ENCODE measurements around the gene DNAI4.
"Not testable (repeated sequence)": the region's sequence is repeated elsewhere in the genome, so short reads cannot be mapped to it uniquely, and the experiment has no call there.

DNAI4 gene

GRCh38 chr1:66893712-66894111 is 30.9 kb downstream of the DNAI4 start:
- H3K4me3 ChIP-seq (ENCODE audit: insufficient read depth, low read depth, low read length, poor library complexity, severe bottlenecking), result no peak overlapping the region
- H3K36me3 ChIP-seq (ENCODE audit: control insufficient read depth, insufficient read depth, low read length), result no peaks in the 10 kb centered on the region
- H3K9me3 ChIP-seq (ENCODE audit: control insufficient read depth, low read length), result no peaks in the 10 kb centered on the region
- no peak for DNase-seq
- H3K27ac ChIP-seq (ENCODE audit: insufficient read depth, low read length, poor library complexity, severe bottlenecking), result no peak overlapping the region
- no peaks in the 10 kb centered on the region for H3K4me1 ChIP-seq (ENCODE audit: control insufficient read depth, insufficient read depth, low read length, poor library complexity, severe bottlenecking)
- no peaks in the 10 kb centered on the region for H3K27me3 ChIP-seq (replicated peaks; ENCODE audit: control insufficient read depth, insufficient read depth, low read length, poor library complexity, severe bottlenecking)

GRCh38 chr1:66890621-66891020 is 34.0 kb downstream of the DNAI4 start:
- H3K9me3 ChIP-seq (ENCODE audit: control insufficient read depth, low read length), result no peaks in the 10 kb centered on the region
- H3K4me1 ChIP-seq (ENCODE audit: control insufficient read depth, insufficient read depth, low read length, poor library complexity, severe bottlenecking), result no peaks in the 10 kb centered on the region
- H3K27me3 ChIP-seq (replicated peaks; ENCODE audit: control insufficient read depth, insufficient read depth, low read length, poor library complexity, severe bottlenecking), result no peaks in the 10 kb centered on the region
- no peak overlapping the region for H3K4me3 ChIP-seq (ENCODE audit: insufficient read depth, low read depth, low read length, poor library complexity, severe bottlenecking)
- DNase-seq, result no peak
- H3K36me3 ChIP-seq (ENCODE audit: control insufficient read depth, insufficient read depth, low read length), result no peaks in the 10 kb centered on the region
- H3K27ac ChIP-seq (ENCODE audit: insufficient read depth, low read length, poor library complexity, severe bottlenecking), result no peak overlapping the region

- DNase-seq, result no peak
- Histone ChIP-seq H3K4me3 (ENCODE audit: insufficient read depth, low read depth, low read length, poor library complexity, severe bottlenecking) (no peak overlapping the region), H3K4me1 (ENCODE audit: control insufficient read depth, insufficient read depth, low read length, poor library complexity, severe bottlenecking) (no peaks in the 10 kb centered on the region), H3K36me3 (ENCODE audit: control insufficient read depth, insufficient read depth, low read length) (no peaks in the 10 kb centered on the region), H3K27me3 (replicated peaks; ENCODE audit: control insufficient read depth, insufficient read depth, low read length, poor library complexity, severe bottlenecking) (no peaks in the 10 kb centered on the region), H3K9me3 (ENCODE audit: control insufficient read depth, low read length) (no peaks in the 10 kb centered on the region), H3K27ac (ENCODE audit: insufficient read depth, low read length, poor library complexity, severe bottlenecking) (no peak overlapping the region)
These were observed 35.6 kb downstream of the DNAI4 start for GRCh38 chr1:66889030-66889429.

- no peaks in the 10 kb centered on the region for H3K27me3 ChIP-seq (replicated peaks; ENCODE audit: control insufficient read depth, insufficient read depth, low read length, poor library complexity, severe bottlenecking)
- H3K27ac ChIP-seq (ENCODE audit: insufficient read depth, low read length, poor library complexity, severe bottlenecking), result no peak overlapping the region
- H3K36me3 ChIP-seq (ENCODE audit: control insufficient read depth, insufficient read depth, low read length), result no peaks in the 10 kb centered on the region
- no peaks in the 10 kb centered on the region for H3K4me1 ChIP-seq (ENCODE audit: control insufficient read depth, insufficient read depth, low read length, poor library complexity, severe bottlenecking)
- no peaks in the 10 kb centered on the region for H3K9me3 ChIP-seq (ENCODE audit: control insufficient read depth, low read length)
- no peak for DNase-seq
- H3K4me3 ChIP-seq (ENCODE audit: insufficient read depth, low read depth, low read length, poor library complexity, severe bottlenecking), result no peak overlapping the region
These were observed 48.0 kb downstream of the DNAI4 start for GRCh38 chr1:66876664-66877063.

GRCh38 chr1:66873111-66873510 is 51.5 kb downstream of the DNAI4 start:
- Histone ChIP-seq H3K36me3 (ENCODE audit: control insufficient read depth, insufficient read depth, low read length) (no peaks in the 10 kb centered on the region), H3K27ac (ENCODE audit: insufficient read depth, low read length, poor library complexity, severe bottlenecking) (no peak overlapping the region), H3K27me3 (replicated peaks; ENCODE audit: control insufficient read depth, insufficient read depth, low read length, poor library complexity, severe bottlenecking) (no peaks in the 10 kb centered on the region), H3K4me1 (ENCODE audit: control insufficient read depth, insufficient read depth, low read length, poor library complexity, severe bottlenecking) (no peaks in the 10 kb centered on the region), H3K4me3 (ENCODE audit: insufficient read depth, low read depth, low read length, poor library complexity, severe bottlenecking) (no peak overlapping the region), H3K9me3 (ENCODE audit: control insufficient read depth, low read length) (no peaks in the 10 kb centered on the region)
- no peak for DNase-seq

GRCh38 chr1:66872024-66872423 is 52.6 kb downstream of the DNAI4 start:
- not testable (repeated sequence) for H3K36me3 ChIP-seq (ENCODE audit: control insufficient read depth, insufficient read depth, low read length); H3K4me1 ChIP-seq (ENCODE audit: control insufficient read depth, insufficient read depth, low read length, poor library complexity, severe bottlenecking); H3K4me3 ChIP-seq (ENCODE audit: insufficient read depth, low read depth, low read length, poor library complexity, severe bottlenecking); H3K27me3 ChIP-seq (replicated peaks; ENCODE audit: control insufficient read depth, insufficient read depth, low read length, poor library complexity, severe bottlenecking); H3K27ac ChIP-seq (ENCODE audit: insufficient read depth, low read length, poor library complexity, severe bottlenecking); H3K9me3 ChIP-seq (ENCODE audit: control insufficient read depth, low read length); DNase-seq

GRCh38 chr1:66867501-66867900 is 57.2 kb downstream of the DNAI4 start:
- H3K36me3 ChIP-seq (ENCODE audit: control insufficient read depth, insufficient read depth, low read length), result no peaks in the 10 kb centered on the region
- no peak for DNase-seq
- H3K4me1 ChIP-seq (ENCODE audit: control insufficient read depth, insufficient read depth, low read length, poor library complexity, severe bottlenecking), result no peaks in the 10 kb centered on the region
- no peak overlapping the region for H3K4me3 ChIP-seq (ENCODE audit: insufficient read depth, low read depth, low read length, poor library complexity, severe bottlenecking)
- H3K27me3 ChIP-seq (replicated peaks; ENCODE audit: control insufficient read depth, insufficient read depth, low read length, poor library complexity, severe bottlenecking), result no peaks in the 10 kb centered on the region
- H3K27ac ChIP-seq (ENCODE audit: insufficient read depth, low read length, poor library complexity, severe bottlenecking), result no peak overlapping the region
- no peaks in the 10 kb centered on the region for H3K9me3 ChIP-seq (ENCODE audit: control insufficient read depth, low read length)

GRCh38 chr1:66860529-66860928 is 64.1 kb downstream of the DNAI4 start:
- no peak overlapping the region for H3K4me3 ChIP-seq (ENCODE audit: insufficient read depth, low read depth, low read length, poor library complexity, severe bottlenecking)

GRCh38 chr1:66853379-66853778 is 71.3 kb downstream of the DNAI4 start:
- H3K4me3 ChIP-seq (ENCODE audit: insufficient read depth, low read depth, low read length, poor library complexity, severe bottlenecking), result no peak overlapping the region
- H3K27me3 ChIP-seq (replicated peaks; ENCODE audit: control insufficient read depth, insufficient read depth, low read length, poor library complexity, severe bottlenecking), result no peaks in the 10 kb centered on the region
- no peak for DNase-seq
- H3K4me1 ChIP-seq (ENCODE audit: control insufficient read depth, insufficient read depth, low read length, poor library complexity, severe bottlenecking), result no peaks in the 10 kb centered on the region
- no peak overlapping the region for H3K27ac ChIP-seq (ENCODE audit: insufficient read depth, low read length, poor library complexity, severe bottlenecking)
- no peaks in the 10 kb centered on the region for H3K9me3 ChIP-seq (ENCODE audit: control insufficient read depth, low read length)
- H3K36me3 ChIP-seq (ENCODE audit: control insufficient read depth, insufficient read depth, low read length), result no peaks in the 10 kb centered on the region

More at GRCh38 chr1:66860529-66860928, 64.1 kb downstream of the DNAI4 start:
- H3K27ac ChIP-seq (ENCODE audit: insufficient read depth, low read length, poor library complexity, severe bottlenecking), result no peak overlapping the region
- no peaks in the 10 kb centered on the region for H3K9me3 ChIP-seq (ENCODE audit: control insufficient read depth, low read length)
- H3K36me3 ChIP-seq (ENCODE audit: control insufficient read depth, insufficient read depth, low read length), result no peaks in the 10 kb centered on the region
- no peaks in the 10 kb centered on the region for H3K4me1 ChIP-seq (ENCODE audit: control insufficient read depth, insufficient read depth, low read length, poor library complexity, severe bottlenecking)
- DNase-seq, result no peak
- no peaks in the 10 kb centered on the region for H3K27me3 ChIP-seq (replicated peaks; ENCODE audit: control insufficient read depth, insufficient read depth, low read length, poor library complexity, severe bottlenecking)

GRCh38 chr1:66852870-66853269 is 71.8 kb downstream of the DNAI4 start:
- H3K4me3 ChIP-seq (ENCODE audit: insufficient read depth, low read depth, low read length, poor library complexity, severe bottlenecking), result no peak overlapping the region
- no peaks in the 10 kb centered on the region for H3K4me1 ChIP-seq (ENCODE audit: control insufficient read depth, insufficient read depth, low read length, poor library complexity, severe bottlenecking)
- no peaks in the 10 kb centered on the region for H3K36me3 ChIP-seq (ENCODE audit: control insufficient read depth, insufficient read depth, low read length)
- no peaks in the 10 kb centered on the region for H3K27me3 ChIP-seq (replicated peaks; ENCODE audit: control insufficient read depth, insufficient read depth, low read length, poor library complexity, severe bottlenecking)
- DNase-seq, result no peak
- no peaks in the 10 kb centered on the region for H3K9me3 ChIP-seq (ENCODE audit: control insufficient read depth, low read length)
- H3K27ac ChIP-seq (ENCODE audit: insufficient read depth, low read length, poor library complexity, severe bottlenecking), result no peak overlapping the region

- DNase-seq, result no peak
- Histone ChIP-seq H3K4me3 (ENCODE audit: insufficient read depth, low read depth, low read length, poor library complexity, severe bottlenecking) (no peak overlapping the region), H3K36me3 (ENCODE audit: control insufficient read depth, insufficient read depth, low read length) (no peaks in the 10 kb centered on the region), H3K27ac (ENCODE audit: insufficient read depth, low read length, poor library complexity, severe bottlenecking) (no peak overlapping the region), H3K4me1 (ENCODE audit: control insufficient read depth, insufficient read depth, low read length, poor library complexity, severe bottlenecking) (no peaks in the 10 kb centered on the region), H3K9me3 (ENCODE audit: control insufficient read depth, low read length) (no peaks in the 10 kb centered on the region), H3K27me3 (replicated peaks; ENCODE audit: control insufficient read depth, insufficient read depth, low read length, poor library complexity, severe bottlenecking) (no peaks in the 10 kb centered on the region)
These were observed 73.7 kb downstream of the DNAI4 start for GRCh38 chr1:66850989-66851388.
